ENCODE results near the gene MAML2. TPM values are rescaled to one million over a fixed set of nuclear protein-coding genes. Genes with fewer than 3 reads are reported as not detected.

MAML2 gene
- total and polyA plus RNA-seq, 2 experiments from 2014 or later = 2.0 to 7.1 TPM

- TF ChIP-seq, protein P1, sequence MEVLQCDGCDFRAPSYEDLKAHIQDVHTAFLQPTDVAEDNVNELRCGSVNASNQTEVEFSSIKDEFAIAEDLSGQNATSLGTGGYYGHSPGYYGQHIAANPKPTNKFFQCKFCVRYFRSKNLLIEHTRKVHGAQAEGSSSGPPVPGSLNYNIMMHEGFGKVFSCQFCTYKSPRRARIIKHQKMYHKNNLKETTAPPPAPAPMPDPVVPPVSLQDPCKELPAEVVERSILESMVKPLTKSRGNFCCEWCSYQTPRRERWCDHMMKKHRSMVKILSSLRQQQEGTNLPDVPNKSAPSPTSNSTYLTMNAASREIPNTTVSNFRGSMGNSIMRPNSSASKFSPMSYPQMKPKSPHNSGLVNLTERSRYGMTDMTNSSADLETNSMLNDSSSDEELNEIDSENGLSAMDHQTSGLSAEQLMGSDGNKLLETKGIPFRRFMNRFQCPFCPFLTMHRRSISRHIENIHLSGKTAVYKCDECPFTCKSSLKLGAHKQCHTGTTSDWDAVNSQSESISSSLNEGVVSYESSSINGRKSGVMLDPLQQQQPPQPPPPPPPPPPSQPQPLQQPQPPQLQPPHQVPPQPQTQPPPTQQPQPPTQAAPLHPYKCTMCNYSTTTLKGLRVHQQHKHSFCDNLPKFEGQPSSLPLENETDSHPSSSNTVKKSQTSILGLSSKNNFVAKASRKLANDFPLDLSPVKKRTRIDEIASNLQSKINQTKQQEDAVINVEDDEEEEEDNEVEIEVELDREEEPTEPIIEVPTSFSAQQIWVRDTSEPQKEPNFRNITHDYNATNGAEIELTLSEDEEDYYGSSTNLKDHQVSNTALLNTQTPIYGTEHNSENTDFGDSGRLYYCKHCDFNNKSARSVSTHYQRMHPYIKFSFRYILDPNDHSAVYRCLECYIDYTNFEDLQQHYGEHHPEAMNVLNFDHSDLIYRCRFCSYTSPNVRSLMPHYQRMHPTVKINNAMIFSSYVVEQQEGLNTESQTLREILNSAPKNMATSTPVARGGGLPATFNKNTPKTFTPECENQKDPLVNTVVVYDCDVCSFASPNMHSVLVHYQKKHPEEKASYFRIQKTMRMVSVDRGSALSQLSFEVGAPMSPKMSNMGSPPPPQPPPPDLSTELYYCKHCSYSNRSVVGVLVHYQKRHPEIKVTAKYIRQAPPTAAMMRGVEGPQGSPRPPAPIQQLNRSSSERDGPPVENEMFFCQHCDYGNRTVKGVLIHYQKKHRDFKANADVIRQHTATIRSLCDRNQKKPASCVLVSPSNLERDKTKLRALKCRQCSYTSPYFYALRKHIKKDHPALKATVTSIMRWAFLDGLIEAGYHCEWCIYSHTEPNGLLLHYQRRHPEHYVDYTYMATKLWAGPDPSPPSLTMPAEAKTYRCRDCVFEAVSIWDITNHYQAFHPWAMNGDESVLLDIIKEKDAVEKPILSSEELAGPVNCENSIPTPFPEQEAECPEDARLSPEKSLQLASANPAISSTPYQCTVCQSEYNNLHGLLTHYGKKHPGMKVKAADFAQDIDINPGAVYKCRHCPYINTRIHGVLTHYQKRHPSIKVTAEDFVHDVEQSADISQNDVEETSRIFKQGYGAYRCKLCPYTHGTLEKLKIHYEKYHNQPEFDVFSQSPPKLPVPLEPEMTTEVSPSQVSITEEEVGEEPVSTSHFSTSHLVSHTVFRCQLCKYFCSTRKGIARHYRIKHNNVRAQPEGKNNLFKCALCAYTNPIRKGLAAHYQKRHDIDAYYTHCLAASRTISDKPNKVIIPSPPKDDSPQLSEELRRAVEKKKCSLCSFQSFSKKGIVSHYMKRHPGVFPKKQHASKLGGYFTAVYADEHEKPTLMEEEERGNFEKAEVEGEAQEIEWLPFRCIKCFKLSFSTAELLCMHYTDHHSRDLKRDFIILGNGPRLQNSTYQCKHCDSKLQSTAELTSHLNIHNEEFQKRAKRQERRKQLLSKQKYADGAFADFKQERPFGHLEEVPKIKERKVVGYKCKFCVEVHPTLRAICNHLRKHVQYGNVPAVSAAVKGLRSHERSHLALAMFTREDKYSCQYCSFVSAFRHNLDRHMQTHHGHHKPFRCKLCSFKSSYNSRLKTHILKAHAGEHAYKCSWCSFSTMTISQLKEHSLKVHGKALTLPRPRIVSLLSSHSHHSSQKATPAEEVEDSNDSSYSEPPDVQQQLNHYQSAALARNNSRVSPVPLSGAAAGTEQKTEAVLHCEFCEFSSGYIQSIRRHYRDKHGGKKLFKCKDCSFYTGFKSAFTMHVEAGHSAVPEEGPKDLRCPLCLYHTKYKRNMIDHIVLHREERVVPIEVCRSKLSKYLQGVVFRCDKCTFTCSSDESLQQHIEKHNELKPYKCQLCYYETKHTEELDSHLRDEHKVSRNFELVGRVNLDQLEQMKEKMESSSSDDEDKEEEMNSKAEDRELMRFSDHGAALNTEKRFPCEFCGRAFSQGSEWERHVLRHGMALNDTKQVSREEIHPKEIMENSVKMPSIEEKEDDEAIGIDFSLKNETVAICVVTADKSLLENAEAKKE (CRISPR knock-in tag; IDR thresholded peaks at IDR 0.05) = no peak
- TF ChIP-seq EZH2phosphoT487 (IDR thresholded peaks at IDR 0.05; ENCODE audit: unreplicated experiment) = no peak
Observed at GRCh38 chr11:96279018-96279895, 63.7 kb downstream of the MAML2 start (continued).

GRCh38 chr11:96278039-96278897 is 64.7 kb downstream of the MAML2 start:
- Mint-ChIP-seq H3K4me3 (no peak overlapping the region), H3K27me3 (ENCODE audit: insufficient read depth, low read depth, poor library complexity) (no peaks in the 10 kb centered on the region), H3K36me3 (ENCODE audit: low read depth) (no peaks in the 10 kb centered on the region), H3K9me3 (no peaks in the 10 kb centered on the region), H3K4me1 (peaks cover 38% of the 10 kb centered on the region), H3K27ac (no peak overlapping the region)
- peak overlapping the region; percentile 25; the same call in 1 of the 2 replicates for H3K4me2 ChIP-seq
- H3K36me3 ChIP-seq (ENCODE audit: insufficient read depth) = no peaks in the 10 kb centered on the region
- H3K27me3 ChIP-seq (ENCODE audit: insufficient read depth) = no peaks in the 10 kb centered on the region
- no peaks in the 10 kb centered on the region for H3K9me2 ChIP-seq (ENCODE audit: insufficient read depth)
- ATAC-seq = peak; percentile 21; the same call in 1 of the 3 replicates
- no peak overlapping the region for H3K4me3 ChIP-seq
- no peak for DNase-seq (ENCODE audit: low spot score)
- H3F3A ChIP-seq (replicated peaks; ENCODE audit: low read depth) = no peaks in the 10 kb centered on the region
- no peaks in the 10 kb centered on the region for H4K20me1 ChIP-seq (replicated peaks; ENCODE audit: insufficient read depth)
- H3K79me2 ChIP-seq (replicated peaks; ENCODE audit: insufficient read depth) = peaks cover 4% of the 10 kb centered on the region; the same call in 1 of the 2 replicates
- H2AFZ ChIP-seq = no peak overlapping the region
- H3K27ac ChIP-seq (ENCODE audit: low read depth) = no peak overlapping the region
- peaks cover 37% of the 10 kb centered on the region for H3K4me1 ChIP-seq (ENCODE audit: insufficient read depth)
- no peak for TF ChIP-seq ZNF331 (CRISPR knock-in tag; IDR thresholded peaks at IDR 0.05; ENCODE audit: low read depth)
- no peak for TF ChIP-seq ZNF114 (CRISPR knock-in tag; IDR thresholded peaks at IDR 0.05)
- no peak for TF ChIP-seq NANOG (IDR thresholded peaks at IDR 0.05; ENCODE audit: borderline replicate concordance)
- TF ChIP-seq POLR2AphosphoS5 (IDR thresholded peaks at IDR 0.05; ENCODE audit: low read depth) = no peak
- no peak for TF ChIP-seq REST (IDR thresholded peaks at IDR 0.05; ENCODE audit: unreplicated experiment)
- no peak for TF ChIP-seq STAT1 (IDR thresholded peaks at IDR 0.05; ENCODE audit: unreplicated experiment)
- TF ChIP-seq JUNB (IDR thresholded peaks at IDR 0.05; ENCODE audit: unreplicated experiment) = no peak
- no peak for TF ChIP-seq CTCF (conservative IDR thresholded peaks at IDR 0.05; ENCODE audit: low read depth in 2 of 2)
- TF ChIP-seq CREB1 (CRISPR knock-in tag; IDR thresholded peaks at IDR 0.05; ENCODE audit: low read depth) = no peak

Data from GM23338 (cell line).